GM19025 (cell line): ENCODE data around the gene BRPF1.
A peak's percentile ranks its signal among the peaks of the same experiment; 100 is the strongest.

Source experiments
- ATAC-seq: cut with Tn5 transposase; IDR thresholded peaks from one replicate; pipeline ENCODE4 v1.9.1; 2021; ENCODE audit warnings: mild to moderate bottlenecking, low read depth, moderate library complexity; ENCODE audit not compliant: unreplicated experiment

The BRPF1 gene

DNA sequence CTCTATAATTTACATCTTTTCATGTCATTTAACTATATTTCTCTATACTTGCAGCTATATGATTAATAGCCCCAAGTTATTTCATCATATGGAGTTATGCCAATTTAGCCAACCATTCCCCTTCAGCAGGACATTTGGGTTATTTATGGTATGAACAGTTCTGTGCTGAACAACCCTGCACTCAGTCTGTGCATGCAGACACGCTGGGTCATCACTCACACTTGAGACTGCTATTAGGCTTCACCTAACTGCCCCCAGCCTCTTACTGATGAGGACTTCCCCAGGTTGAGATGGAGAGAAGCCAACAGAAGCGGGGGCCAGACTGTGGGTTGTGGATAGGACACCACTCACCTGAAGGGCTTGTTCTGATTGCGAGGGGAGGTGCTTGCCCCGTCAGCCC is 53.4 kb downstream of the BRPF1 start:
- ATAC-seq = no peak

DNA sequence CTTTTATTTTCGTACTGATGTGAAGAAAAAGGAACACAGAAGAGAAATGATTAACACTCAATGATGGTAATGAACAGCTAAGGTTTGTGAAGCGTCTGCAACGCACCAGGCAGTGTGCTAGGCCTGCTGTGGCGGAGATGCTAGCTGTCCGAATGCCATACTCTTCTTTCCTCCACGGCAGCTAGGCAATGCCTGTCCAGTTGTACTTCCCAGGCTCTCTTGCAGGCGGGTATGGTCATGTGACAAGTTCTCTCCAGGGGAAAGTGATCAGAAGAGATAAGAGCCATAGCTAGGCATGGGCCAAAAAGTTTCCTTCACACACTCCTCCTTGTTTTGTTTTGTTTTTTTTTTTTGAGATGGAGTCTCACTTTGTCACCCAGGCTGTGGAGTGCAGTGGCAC is 54.1 kb downstream of the BRPF1 start:
- ATAC-seq = no peak

DNA sequence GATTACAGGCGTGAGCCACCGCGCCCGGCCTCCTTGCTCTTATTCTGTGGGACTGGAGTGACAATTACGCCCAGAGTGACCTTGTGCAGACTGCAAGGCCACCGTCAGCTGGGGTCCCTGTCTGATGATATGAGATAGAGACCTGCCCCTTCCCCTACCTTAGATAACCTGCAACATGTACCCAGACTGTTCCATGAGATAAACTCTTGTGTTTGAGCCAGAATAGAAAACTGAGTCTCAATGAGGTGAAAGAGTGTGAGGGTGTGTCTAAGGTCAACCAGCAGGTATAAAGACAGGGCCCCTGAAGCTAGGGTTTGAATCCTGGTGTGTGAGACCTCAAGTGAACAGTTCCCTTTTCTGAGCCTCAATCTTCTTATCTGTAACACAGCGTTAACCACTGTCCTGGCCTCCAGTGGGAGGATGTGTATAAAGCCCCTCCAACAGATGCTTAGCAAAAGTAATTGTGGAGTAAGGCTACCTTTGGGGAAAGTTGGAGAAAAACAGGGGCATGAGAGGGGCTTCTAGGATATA is 54.7 kb downstream of the BRPF1 start:
- ATAC-seq = no peak

- no peak for ATAC-seq
Observed at GRCh38 chr3:9786825-9787669, 55.5 kb downstream of the BRPF1 start.

DNA sequence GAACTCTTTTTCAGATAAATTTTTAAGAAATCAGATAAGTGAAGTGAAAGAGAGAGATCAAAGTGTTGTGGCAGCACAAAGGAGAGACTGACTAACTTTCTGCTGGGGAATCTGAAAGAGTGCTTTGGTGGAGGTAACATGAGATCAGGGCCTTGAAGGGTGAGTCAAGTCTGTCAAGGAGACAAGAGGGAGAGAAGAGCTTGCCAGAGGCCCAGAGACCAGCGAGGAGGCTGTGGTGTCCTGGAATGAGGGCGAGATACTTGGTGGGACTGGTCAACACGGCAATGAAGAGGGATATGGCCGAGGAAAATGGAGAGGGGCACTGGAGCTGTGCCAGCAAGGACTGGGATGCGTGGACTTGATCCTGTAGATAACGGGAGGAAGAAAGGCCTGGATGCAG is 56.2 kb downstream of the BRPF1 start:
- ATAC-seq = no peak

DNA sequence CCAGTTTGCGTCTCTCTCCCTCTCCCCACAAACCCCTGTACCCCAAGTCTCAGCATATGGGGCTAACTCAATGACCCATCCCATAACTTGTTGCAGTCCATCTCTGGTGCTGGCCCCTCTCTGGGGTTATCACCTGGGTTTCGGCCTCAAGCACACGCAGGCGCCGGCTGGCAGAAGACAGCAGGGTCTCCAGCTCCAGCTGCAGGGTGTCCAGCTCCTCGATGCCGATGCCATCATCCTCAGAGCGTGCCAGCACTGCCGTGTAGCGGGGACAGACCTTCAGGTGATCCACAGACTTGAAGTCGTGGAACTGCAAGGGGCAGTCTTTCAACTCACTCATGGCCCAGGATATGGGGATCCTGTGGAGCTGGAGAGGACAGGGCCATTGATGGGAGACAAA is 59.6 kb downstream of the BRPF1 start:
- no peak for ATAC-seq

GRCh38 chr3:9791790-9792404 is 60.4 kb downstream of the BRPF1 start:
- ATAC-seq = no peak

GRCh38 chr3:9792405-9793160 is 61.0 kb downstream of the BRPF1 start, which contains the start of the genes ARPC4 and TADA3:
Gene ARPC4, plus strand, starts transcription at chr3:9793082. Its CDS starts 40 bp downstream, at chr3:9793122.
Gene TADA3, minus strand, starts transcription at chr3:9792473. Its CDS starts 1,007 bp downstream, at chr3:9791466.
- ATAC-seq = peak; percentile 78

DNA sequence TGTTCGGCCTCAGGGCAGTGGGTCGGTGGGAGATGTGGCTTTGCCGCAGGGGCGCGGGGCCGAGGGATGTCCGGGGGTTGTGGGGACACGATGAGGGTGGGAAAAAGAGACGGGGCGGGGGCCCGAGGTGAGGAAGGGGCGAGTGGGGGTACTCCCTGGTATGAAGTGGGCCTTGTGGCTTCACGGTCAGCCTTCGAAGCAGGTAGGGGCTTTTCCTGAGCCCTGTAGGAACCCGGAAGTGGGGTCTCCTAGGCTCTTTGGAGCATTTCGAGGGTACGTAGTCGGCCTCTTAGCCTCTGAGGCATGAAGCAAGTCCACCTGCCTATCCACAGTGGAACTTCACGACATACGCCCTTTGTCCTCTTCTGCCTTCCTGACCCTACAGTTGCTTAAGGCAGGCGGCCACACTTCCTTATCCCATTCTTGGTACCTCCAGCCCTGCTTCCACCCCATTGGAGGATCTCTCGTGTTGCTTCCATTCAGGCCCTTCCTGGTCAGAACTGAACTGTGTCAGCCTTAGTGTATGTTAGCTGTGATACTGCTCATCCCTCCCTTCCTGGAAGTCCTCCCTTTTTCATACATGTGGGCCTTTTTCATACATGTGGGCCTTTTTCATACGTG is 61.7 kb downstream of the BRPF1 start:
- ATAC-seq = no peak

- ATAC-seq = no peak
Observed at GRCh38 chr3:9794400-9794799, 62.9 kb downstream of the BRPF1 start.

- ATAC-seq = no peak
Observed at GRCh38 chr3:9795207-9795606, 63.7 kb downstream of the BRPF1 start.

- ATAC-seq = no peak
Observed at GRCh38 chr3:9797196-9797945, 65.8 kb downstream of the BRPF1 start.
